Left lung (tissue), 10 donors: ENCODE results near the gene SLC6A16. TPM values are rescaled to one million over a fixed set of nuclear protein-coding genes. Genes with fewer than 3 reads are reported as not detected.
"Not testable (repeated sequence)": the region's sequence is repeated elsewhere in the genome, so short reads cannot be mapped to it uniquely, and the experiment has no call there.

ENCODE experiments used
- ATAC-seq: fragments of 200-7000 bp; cut with Tn5 transposase; one replicate; pipeline ENCODE4 v1.9.1; 2020; ENCODE audit warnings: moderate library complexity
- DNase-seq, 4 donors: peaks; one replicate each; pipeline ENCODE4 v3.0.0-alpha.2; 2013 to 2020
- H3K27ac ChIP-seq, 2 donors: fragments of 200-600 bp; sonication (generic) in 1 of 2; one replicate each; pipeline versions ENCODE4 v1.5.0 to v1.8.0; 2020 to 2021
- H3K27me3 ChIP-seq, 2 donors: fragments of 200-600 bp; sonication (generic) in 1 of 2; one replicate each; pipeline versions ENCODE4 v1.5.0 to v1.8.0; 2020 to 2021
- H3K36me3 ChIP-seq, 2 donors: fragments of 200-600 bp; sonication (generic) in 1 of 2; one replicate each; pipeline versions ENCODE4 v1.5.0 to v1.8.0; 2020 to 2021
- H3K4me1 ChIP-seq, 2 donors: fragments of 200-600 bp; one replicate each; pipeline ENCODE4 v1.8.0; 2021
- H3K4me3 ChIP-seq, 2 donors: fragments of 200-600 bp; sonication (generic) in 1 of 2; one replicate each; pipeline versions ENCODE4 v1.5.0 to v1.8.0; 2020 to 2021; ENCODE audit warnings: mild to moderate bottlenecking in 1 of 2
- H3K9me3 ChIP-seq, 2 donors: fragments of 200-600 bp; sonication (generic) in 1 of 2; one replicate each; pipeline versions ENCODE4 v1.5.0 to v1.8.0; 2020 to 2021
- intact Hi-C, 2 donors: fragments of 100-400 bp; cut with DNase I; formaldehyde crosslinking; loops; one replicate each; pipeline versions ENCODE4 v1.11.2 to v1.14.2; 2022
- polyA plus RNA-seq, 6 donors: library from polyadenylated mRNA; unstranded; fragments of 120-200 nt; gene quantifications; one replicate each; pipeline ENCODE4 v1.2.1, GENCODE V29; 2013; ENCODE audit not compliant: insufficient read length in 6 of 6
- total RNA-seq, 2 donors: library from RNA; stranded (reverse); fragmentation: NEBNext Ultra II Directional; extraction: Animal tissue kit (Norgen Biotek cat#: 25700); gene quantifications; one replicate each; pipeline ENCODE4 v1.2.1, GENCODE V29; 2021
- TF ChIP-seq, protein P1 (sequence below), 2 donors: fragments of 200-600 bp; sonication (generic) in 1 of 2; IDR thresholded peaks; one replicate each; pipeline versions ENCODE4 v1.5.0 to v1.8.0; 2021; ENCODE audit warnings: antibody characterized with exemption in 2 of 2
- donor health status: DM: no; HTN: yes; CAD: no.
- donor health status: DM: no; HTN: no; CAD: no.

SLC6A16 gene
- total and polyA plus RNA-seq, 8 donors, result 0.52 to 6.2 (median 4.0) TPM

DNA sequence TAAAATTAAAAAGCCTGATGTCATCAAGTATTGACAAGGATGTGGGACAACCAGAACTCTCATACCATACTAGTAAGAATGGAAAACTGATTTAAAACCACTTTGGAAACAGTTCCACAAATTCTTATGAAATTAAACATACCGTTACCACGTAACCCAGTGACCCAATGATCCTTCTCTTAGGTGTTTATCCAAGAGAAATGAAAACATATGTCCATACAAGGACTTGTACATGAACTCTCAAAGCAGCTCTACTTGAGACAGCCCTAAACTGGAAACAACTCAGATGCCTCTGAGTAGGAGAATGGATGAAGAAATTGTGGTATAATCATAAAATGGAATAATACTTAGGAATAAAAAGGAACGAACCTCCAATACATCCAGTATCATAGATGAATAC lies 27.6 kb downstream of the SLC6A16 start:
- no peak overlapping the region for H3K4me3 ChIP-seq
- intact Hi-C loops, result no loop called here

GRCh38 chr19:49295208-49295880 lies 29.6 kb downstream of the SLC6A16 start:
- no peaks in the 10 kb centered on the region for H3K36me3 ChIP-seq
- H3K4me3 ChIP-seq, result no peak overlapping the region
- no peaks in the 10 kb centered on the region for H3K9me3 ChIP-seq
- ATAC-seq (no peak), DNase-seq (no peak)
- intact Hi-C loops, result no loop called here
- no peak overlapping the region for H3K27ac ChIP-seq
- no peaks in the 10 kb centered on the region for H3K4me1 ChIP-seq
- no peaks in the 10 kb centered on the region for H3K27me3 ChIP-seq
- TF ChIP-seq, protein P1, sequence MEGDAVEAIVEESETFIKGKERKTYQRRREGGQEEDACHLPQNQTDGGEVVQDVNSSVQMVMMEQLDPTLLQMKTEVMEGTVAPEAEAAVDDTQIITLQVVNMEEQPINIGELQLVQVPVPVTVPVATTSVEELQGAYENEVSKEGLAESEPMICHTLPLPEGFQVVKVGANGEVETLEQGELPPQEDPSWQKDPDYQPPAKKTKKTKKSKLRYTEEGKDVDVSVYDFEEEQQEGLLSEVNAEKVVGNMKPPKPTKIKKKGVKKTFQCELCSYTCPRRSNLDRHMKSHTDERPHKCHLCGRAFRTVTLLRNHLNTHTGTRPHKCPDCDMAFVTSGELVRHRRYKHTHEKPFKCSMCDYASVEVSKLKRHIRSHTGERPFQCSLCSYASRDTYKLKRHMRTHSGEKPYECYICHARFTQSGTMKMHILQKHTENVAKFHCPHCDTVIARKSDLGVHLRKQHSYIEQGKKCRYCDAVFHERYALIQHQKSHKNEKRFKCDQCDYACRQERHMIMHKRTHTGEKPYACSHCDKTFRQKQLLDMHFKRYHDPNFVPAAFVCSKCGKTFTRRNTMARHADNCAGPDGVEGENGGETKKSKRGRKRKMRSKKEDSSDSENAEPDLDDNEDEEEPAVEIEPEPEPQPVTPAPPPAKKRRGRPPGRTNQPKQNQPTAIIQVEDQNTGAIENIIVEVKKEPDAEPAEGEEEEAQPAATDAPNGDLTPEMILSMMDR (IDR thresholded peaks at IDR 0.05), result no peak

More for the DNA sequence above, 27.6 kb downstream of the SLC6A16 start:
- Histone ChIP-seq H3K36me3 (no peaks in the 10 kb centered on the region), H3K27ac (no peak overlapping the region), H3K9me3 (no peaks in the 10 kb centered on the region), H3K27me3 (no peaks in the 10 kb centered on the region), H3K4me1 (peaks cover 0 to 5% of the 10 kb centered on the region in 2 donors)
- DNase-seq (no peak), ATAC-seq (no peak)
- TF ChIP-seq, protein P1 (IDR thresholded peaks at IDR 0.05), result no peak

DNA sequence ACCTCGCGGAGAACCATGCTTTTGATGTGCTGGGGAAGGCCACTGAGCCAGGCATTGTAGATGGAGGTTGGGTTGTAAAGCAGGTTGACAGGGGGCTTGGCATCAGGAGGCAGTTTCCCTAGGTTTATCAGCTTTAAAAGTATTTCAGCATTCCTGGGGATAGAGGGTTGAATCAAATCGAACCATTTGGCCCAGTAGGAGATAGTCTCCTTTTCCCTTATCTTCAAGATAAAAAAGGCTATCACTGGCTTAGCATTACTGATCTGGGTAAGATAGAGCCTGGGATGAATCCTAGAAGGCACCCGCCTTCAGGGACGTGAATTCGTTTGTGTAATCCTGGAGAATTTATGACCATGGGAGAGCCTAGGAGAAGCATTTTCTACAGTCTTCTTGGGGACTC lies 30.6 kb downstream of the SLC6A16 start:
- ATAC-seq (no peak), DNase-seq (no peak)
- TF ChIP-seq, protein P1 (IDR thresholded peaks at IDR 0.05), result no peak
- H3K4me1 ChIP-seq, result no peaks in the 10 kb centered on the region
- no peak overlapping the region for H3K27ac ChIP-seq
- H3K27me3 ChIP-seq, result no peaks in the 10 kb centered on the region
- H3K9me3 ChIP-seq, result no peaks in the 10 kb centered on the region
- H3K36me3 ChIP-seq, result no peaks in the 10 kb centered on the region
- H3K4me3 ChIP-seq, result no peak overlapping the region
- intact Hi-C loops, result no loop called here

DNA sequence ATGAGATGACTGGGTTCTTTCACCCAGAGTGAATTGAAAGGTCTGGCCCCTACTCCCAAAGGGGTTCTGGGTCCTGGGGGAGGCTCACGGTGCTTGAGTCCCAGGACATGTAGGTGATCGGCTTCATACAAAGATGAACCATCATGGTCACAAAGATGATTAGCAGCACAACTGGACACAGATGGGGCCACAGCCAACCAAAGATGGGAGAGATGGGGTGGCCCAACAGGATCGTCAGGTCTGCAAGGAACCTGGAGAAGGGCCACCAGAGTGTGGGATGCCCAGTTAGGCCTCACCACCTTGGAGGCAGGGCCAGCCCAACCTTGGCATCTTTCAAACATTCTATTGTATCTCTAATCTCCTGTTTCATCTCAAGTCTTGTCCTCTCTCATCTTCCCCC lies 34.5 kb downstream of the SLC6A16 start:
- no peak overlapping the region for H3K4me3 ChIP-seq
- intact Hi-C loops, result no loop called here
- TF ChIP-seq, protein P1 (IDR thresholded peaks at IDR 0.05), result no peak
- H3K27ac ChIP-seq, result no peak overlapping the region
- H3K27me3 ChIP-seq, result no peaks in the 10 kb centered on the region
- no peaks in the 10 kb centered on the region for H3K9me3 ChIP-seq
- DNase-seq, result no peak
- H3K36me3 ChIP-seq, result no peaks in the 10 kb centered on the region
- no peaks in the 10 kb centered on the region for H3K4me1 ChIP-seq
- ATAC-seq, result no peak

DNA sequence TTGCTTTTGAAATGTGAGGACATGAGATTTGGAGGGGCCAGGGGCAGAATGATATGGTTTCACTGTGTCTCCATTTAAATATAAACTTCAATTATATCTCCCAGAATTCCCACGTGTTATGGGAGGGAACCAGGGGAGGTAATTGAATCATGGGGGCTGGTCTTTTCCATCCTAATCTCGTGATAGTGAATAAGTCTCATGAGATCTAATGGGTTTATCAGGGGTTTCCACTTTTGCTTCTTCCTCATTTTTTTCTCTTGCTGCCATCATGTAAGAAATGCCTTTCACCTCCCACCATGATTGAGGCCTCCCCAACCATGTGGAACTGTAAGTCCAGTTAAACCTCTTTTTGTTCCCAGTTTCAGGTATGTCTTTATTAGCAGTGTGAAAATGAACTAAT lies 35.7 kb downstream of the SLC6A16 start:
- H3K4me1 ChIP-seq, H3K9me3 ChIP-seq, ATAC-seq, H3K36me3 ChIP-seq, intact Hi-C loops, H3K27me3 ChIP-seq, DNase-seq, H3K27ac ChIP-seq, H3K4me3 ChIP-seq: not testable (repeated sequence)

DNA sequence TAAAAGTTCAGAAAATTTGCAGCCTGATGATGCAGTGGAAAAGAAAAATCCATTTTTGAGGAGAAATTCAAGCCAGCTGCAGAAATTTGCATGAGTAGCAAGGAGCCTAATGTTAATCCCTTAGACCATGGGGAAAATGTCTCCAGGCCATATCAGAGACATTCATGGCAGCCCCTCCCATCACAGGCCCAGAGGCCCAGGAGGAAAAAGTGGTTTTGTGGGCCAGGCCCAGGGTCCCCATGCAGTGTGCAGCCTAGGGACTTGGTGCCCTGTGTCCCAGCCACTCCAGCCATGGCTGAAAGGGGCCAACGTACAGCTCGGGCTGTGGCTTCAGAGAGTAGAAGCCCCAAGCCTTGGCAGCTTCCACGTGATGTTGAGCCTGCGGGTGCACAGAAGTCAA lies 36.8 kb downstream of the SLC6A16 start:
- H3K9me3 ChIP-seq, H3K4me3 ChIP-seq, H3K27ac ChIP-seq, DNase-seq, intact Hi-C loops, H3K36me3 ChIP-seq, H3K27me3 ChIP-seq, ATAC-seq, H3K4me1 ChIP-seq: not testable (repeated sequence)
